ENCODE results near the gene PRKAB2.
"Not testable (repeated sequence)": the region's sequence is repeated elsewhere in the genome, so short reads cannot be mapped to it uniquely, and the experiment has no call there.

Gene PRKAB2, protein sequence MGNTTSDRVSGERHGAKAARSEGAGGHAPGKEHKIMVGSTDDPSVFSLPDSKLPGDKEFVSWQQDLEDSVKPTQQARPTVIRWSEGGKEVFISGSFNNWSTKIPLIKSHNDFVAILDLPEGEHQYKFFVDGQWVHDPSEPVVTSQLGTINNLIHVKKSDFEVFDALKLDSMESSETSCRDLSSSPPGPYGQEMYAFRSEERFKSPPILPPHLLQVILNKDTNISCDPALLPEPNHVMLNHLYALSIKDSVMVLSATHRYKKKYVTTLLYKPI

DNA sequence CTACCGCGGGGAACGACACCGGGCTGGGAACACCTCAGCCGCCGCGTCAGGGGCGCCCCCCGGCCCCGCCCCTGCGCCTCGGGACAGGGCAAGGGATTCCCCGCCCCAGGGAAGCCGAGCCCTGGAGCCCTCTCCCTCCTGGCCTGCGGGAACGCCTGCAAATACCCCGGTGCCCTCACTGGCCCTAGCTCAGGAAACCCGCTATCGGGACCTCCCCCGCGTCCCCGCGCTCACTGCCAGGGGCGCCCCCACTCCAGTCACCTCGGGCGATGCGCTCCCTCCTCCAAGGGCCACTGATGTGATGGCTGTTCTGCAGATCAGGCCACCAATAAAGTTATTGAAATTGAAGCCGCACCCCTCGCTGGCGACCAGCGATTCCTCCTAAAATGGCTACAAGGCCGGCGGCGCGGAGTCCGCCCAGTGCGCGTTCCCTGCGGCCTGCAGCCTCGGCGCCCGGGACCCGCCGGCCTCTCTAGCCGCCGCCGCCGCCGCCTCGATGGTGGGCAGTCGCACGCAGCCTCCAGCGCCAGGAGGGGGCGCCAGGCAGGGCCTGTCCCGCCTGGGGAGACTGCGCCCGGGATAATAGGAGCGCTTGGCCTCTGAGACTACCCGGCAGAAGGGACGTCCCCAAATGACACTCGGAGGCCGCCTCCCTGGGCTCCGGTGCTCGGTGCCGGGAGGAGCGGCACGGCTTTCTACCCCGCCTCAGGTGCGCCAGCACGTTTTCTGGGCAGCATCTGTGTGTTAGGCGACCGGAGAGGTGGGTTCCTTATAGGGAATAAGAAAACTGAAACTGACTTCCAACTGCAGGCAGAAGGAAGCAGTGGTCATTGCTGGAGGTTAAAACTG lies at the start of gene PRKAB2:
Gene PRKAB2, minus strand, starts transcription at position 303 of the 849 bp plus-strand sequence. CDS start 326 bp downstream, outside the sequence.
- peak; percentile 95 for DNase-seq (ENCODE audit: low spot score)

- no peak for DNase-seq (ENCODE audit: low spot score)
These were observed 46.3 kb upstream of the PRKAB2 start for GRCh38 chr1:147218606-147219005.

- DNase-seq (ENCODE audit: low spot score) = no peak
These were observed 44.9 kb upstream of the PRKAB2 start for GRCh38 chr1:147217141-147217540.

DNA sequence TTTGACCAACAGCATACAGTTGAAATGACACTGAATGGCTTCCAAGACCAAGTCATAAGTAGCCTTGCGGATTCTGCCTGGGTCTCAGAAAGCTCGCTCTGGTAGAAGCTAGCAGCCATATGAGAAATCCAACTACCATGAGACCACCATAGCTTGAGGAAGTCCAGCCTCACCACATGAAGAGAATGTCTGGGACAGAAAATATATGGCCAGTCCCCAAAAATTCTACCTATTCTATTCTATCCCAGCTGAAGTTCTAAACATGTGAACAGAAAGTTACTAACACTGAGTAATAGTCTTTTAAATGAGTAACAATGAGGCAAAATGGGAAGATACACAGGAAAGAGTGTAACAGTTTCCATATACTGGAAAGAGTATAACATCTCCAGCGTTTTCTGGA lies 43.9 kb upstream of the PRKAB2 start:
- DNase-seq (ENCODE audit: low spot score) = no peak

- DNase-seq (ENCODE audit: low spot score) = no peak
These were observed 43.3 kb upstream of the PRKAB2 start for GRCh38 chr1:147215540-147215916.

- DNase-seq (ENCODE audit: low spot score) = no peak
These were observed 42.7 kb upstream of the PRKAB2 start for GRCh38 chr1:147214842-147215539.

- no peak for DNase-seq (ENCODE audit: low spot score)
These were observed 42.1 kb upstream of the PRKAB2 start for GRCh38 chr1:147214325-147214724.

DNA sequence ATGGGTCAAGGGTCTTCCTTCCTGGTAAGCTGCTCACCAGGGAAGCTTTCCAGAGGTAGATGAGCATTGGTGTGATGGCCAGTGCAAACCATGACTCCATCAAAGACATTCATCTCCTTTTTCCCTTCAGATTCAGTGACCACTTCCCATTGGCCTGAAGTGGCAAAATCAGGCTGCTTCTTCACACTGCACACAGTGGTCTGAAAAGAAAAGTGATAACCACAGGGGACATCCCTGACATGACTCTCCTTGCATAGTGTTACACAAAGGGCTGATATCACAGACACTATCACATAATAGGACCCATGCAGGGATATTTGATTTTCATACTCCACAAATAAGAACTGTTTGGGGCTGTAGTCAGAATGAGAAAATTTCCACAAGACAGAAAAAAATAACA lies 41.0 kb upstream of the PRKAB2 start:
- DNase-seq (ENCODE audit: low spot score) = no peak

DNA sequence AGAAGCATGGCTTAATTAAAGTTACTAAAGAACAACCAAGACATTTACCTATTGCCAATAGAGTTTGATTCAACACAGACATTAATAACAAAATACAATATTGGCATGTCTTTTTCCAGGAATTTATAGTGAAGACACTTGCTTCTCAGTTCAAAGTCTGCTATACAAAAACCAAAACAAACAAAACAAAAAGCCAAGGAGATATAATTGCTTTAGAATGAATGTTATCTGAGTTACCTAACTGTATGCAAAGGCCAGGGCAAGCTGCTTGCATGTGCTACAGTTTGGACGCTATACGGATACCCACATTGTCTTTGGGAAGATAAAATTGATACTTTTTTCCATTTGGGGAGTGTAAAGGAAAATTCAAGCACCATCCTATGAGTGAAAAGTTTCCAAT lies 39.3 kb upstream of the PRKAB2 start:
- no peak for DNase-seq (ENCODE audit: low spot score)

- DNase-seq (ENCODE audit: low spot score) = no peak
These were observed 38.7 kb upstream of the PRKAB2 start for GRCh38 chr1:147210987-147211386.

DNA sequence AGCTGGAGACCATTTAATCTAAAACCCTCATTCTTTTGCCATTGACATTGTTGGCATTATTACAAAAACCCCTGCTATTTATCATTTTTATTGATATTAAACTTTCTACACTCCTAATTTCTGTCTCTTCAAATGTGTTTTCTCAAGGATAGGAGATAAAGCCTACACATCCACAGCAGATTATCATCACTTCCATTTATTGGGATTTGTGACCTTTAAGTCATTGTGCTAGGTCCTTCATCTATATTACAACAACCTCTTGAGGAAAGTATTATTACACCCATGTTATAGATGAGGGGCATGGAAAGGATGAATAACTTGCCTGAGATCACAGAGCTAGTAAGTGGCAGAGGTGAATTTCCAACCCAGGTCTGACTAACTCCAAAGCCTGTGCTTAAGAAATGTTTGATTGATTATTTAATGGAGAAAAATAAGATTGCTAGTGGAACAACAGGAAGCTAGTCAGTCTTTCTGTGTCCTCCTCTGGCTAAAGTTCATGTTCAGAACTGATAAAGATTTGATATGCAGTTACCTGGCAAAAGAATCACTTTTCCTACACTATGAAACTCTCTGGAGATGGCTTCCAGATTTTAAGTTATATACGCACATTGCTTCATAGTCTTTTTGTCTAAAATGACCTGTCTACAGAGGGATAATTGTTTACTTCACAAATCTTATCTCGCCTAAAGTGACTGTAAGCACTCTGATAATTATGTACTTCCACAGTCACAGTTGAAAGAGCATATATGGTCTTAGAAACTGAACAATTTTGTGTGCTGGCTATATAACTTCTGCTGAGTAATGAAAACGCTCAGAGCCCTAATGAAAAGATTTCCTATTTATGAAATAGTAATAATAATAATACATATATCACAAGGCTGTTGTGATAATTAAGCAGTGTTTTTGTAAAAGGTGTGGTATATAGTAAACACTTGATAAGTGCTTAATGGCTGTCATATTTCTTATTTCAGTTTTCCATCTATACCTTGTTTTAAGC lies 37.9 kb upstream of the PRKAB2 start:
- DNase-seq (ENCODE audit: low spot score) = no peak

DNA sequence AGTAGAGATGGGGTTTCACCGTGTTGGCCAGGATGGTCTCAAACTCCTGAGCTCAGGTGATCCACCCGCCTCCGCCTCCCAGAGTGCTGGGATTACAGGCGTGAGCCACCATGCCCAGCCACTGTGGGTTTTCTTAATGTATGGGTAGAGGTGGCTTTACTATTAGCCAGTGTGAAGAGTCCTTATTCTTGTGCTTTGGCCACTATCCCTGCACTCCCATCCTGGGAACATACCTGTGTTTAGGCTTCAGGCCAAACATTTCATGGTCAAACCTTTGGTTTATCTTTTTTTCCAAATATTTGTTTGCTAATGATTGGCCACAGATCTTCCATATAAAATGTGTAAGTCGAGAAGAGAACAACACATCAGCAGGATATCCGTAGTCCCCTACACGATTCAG lies 36.3 kb upstream of the PRKAB2 start:
- DNase-seq (ENCODE audit: low spot score) = no peak

GRCh38 chr1:147207192-147207591 lies 34.9 kb upstream of the PRKAB2 start:
- DNase-seq (ENCODE audit: low spot score) = no peak

DNA sequence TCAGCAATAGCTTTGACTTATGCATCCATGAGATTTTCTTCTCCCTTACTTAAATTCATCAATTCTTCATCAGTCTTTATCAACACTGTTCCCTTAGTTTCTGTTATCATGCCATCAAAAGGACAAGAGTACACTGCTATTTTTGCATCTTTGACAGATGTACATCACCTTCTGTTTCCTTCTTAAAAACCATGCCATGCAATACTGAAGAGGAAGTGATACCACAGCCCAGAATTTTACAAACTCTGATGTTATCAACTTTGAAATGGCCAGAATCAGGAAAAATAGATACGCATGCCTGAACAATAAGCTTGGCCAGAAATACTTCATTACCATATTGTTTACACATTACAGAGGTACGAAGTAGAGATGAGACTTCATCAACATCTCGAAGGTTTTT lies 31.8 kb upstream of the PRKAB2 start:
- DNase-seq (ENCODE audit: low spot score) = no peak

DNA sequence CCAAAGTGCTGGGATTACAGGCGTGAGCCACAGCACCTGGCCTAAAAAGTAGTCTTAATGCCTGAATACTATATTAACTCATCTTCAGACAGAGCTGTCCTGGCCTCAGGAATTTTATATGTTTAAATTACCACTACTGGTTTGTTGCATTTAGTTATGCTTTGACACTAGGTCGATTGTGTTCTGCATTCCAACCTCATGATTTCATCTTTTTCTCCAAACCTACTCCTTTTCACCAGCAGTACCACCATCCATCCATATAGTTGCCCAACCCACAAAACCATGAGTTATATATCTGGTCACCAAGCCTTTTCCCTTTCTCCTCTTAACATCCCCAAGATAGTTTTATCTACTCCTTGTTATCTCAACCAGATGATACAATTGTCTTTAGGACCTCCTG lies 30.3 kb upstream of the PRKAB2 start:
- peak; percentile 77 for DNase-seq (ENCODE audit: low spot score)

DNA sequence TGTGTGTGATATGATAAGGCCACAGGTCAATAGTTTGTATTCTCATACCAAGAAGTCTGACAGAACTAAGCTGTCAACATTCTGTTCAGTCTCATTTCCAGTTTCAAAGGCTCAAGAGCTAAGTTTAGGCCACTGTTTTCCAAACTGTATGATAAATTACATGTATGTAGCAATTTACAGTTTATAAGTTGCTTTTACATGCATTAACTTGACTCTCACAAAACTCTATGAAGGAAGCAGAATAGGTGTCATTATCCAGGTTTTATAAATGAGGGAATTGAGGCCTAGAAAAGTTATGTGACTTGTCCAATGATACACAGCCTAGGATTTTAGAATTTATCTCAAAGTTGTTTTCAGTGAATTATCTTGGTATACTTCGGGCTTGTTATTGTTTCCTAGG lies 29.5 kb upstream of the PRKAB2 start:
- DNase-seq (ENCODE audit: low spot score) = no peak

- DNase-seq (ENCODE audit: low spot score) = peak; percentile 27
These were observed 29.0 kb upstream of the PRKAB2 start for GRCh38 chr1:147201276-147201675.

DNA sequence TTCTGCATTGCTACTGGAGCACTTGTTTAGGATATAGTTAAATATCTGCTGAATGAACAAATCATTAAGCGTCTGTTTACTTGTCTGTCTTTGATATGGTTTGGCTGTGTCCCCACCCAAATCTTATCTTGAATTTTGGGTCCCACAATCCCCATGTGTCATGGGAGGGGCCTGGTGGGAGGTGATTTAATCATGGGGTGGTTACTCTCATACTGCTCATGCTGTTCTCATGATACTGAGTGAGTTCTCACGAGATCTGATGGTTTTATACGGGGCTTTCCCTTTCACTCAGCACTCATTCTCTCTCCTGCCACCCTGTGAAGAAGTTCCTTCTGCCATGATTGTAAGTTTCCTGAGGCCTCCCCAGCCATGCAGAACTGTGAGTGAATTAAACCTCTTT lies 25.1 kb upstream of the PRKAB2 start:
- DNase-seq (ENCODE audit: low spot score) = not testable (repeated sequence)

DNA sequence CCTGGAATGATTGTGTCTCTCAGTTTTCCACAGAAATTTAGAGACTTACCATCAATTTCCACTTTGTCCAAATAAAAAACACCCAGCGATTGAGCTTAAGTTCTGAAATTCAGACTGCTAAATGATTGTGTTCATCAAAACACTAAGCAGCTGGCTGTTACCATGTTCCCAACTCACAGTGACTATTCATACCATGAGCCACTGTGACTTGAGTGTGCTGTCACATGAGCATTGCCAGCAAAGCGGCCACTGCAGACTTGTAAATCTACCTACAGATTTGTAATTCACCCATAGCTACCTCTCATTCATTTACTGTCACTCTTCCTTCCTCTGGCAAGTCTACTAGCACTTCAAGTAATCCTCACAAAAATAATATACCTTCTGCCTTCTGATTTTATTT lies 17.2 kb upstream of the PRKAB2 start:
- no peak for DNase-seq (ENCODE audit: low spot score)

- DNase-seq (ENCODE audit: low spot score) = no peak
These were observed 13.2 kb upstream of the PRKAB2 start for GRCh38 chr1:147185432-147185831.

GRCh38 chr1:147177611-147178380 lies 5.5 kb upstream of the PRKAB2 start:
- DNase-seq (ENCODE audit: low spot score) = no peak

Measured in COLO829 (cell line).